ENCODE results near the gene CCDC27. TPM values are rescaled to one million over a fixed set of nuclear protein-coding genes. Genes with fewer than 3 reads are reported as not detected.

The CCDC27 gene
- total and polyA plus RNA-seq, 2 of the 8 experiments (the other 6 are each of a cell fraction or from before 2014, with no cell fraction given): 0.15 TPM; not detected in 1

DNA sequence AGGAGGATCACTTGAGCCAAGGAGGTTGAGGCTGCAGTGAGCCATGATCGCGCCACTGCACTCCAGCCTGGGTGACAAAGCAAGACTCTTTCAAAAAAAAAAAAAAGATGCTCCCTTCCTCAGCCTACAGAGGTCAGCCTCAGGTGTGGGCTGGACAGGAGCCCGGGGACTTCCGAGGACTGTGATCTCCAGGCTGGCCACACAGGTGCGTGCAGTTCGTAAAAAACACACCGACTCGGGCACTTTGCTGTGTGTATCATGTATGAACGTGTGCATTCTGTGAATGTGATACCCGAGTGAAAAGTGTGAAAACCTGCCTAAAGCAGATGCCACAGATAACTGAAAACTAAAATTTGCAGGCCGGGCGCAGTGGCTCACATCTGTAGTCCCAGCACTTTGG, 8.4 kb upstream of the CCDC27 start:
- H3K4me2 ChIP-seq (ENCODE audit: insufficient read depth in 1 of 2, low read depth in 2 of 2, low read length in 2 of 2): no peak overlapping the region; a peak in 1 of 4 replicates
- FAIRE-seq (no peak), DNase-seq (ENCODE audit: low read depth in 1 of 2, low spot score in 2 of 2) (no peak)
- no peak overlapping the region for H2BK20ac ChIP-seq (ENCODE audit: low read length)
- H2BK5ac ChIP-seq (ENCODE audit: low read depth, low read length): no peak overlapping the region
- H3K9me3 ChIP-seq (ENCODE audit: insufficient read depth in 2 of 2, low read depth in 1 of 2, low read length in 1 of 2): no peaks in the 10 kb centered on the region
- H3K4me3 ChIP-seq (ENCODE audit: extremely low read depth in 1 of 4, insufficient read depth in 2 of 4, low read depth in 3 of 4, low read length in 4 of 4): no peak overlapping the region
- H2BK120ac ChIP-seq (replicated peaks; ENCODE audit: low read depth, low read length): no peak overlapping the region
- WGBS, 2 experiments (ENCODE audit: extremely low coverage in 1 of 2, insufficient coverage in 1 of 2, insufficient read length in 1 of 2, insufficient replicate concordance in 2 of 2, low coverage in 1 of 2, low lambda C conversion rate in 2 of 2, missing lambda C conversion rate in 1 of 2): 97% methylated on average over 12 of the region's 12 CpGs; no CpG with 5 or more reads in 1 of the 2 experiments
- ChIA-PET POLR2A (ENCODE audit: partially characterized antibody) (no interaction called here), CTCF (ENCODE audit: partially characterized antibody) (interaction anchor here (0.6 to 3.1 kb wide), 3 partner anchors 19 to 35 kb away, joined by 3 to 8 read pairs (median 6); no protein-coding TSS in a partner anchor)
- no peak overlapping the region for H4K8ac ChIP-seq (ENCODE audit: extremely low read depth, insufficient read depth, low read length)
- no peak overlapping the region for H3K4ac ChIP-seq (replicated peaks; ENCODE audit: insufficient read length, low read depth, low read length)
- H3K27ac ChIP-seq (ENCODE audit: low read depth, low read length): no peak overlapping the region
- H4K91ac ChIP-seq (replicated peaks; ENCODE audit: insufficient read length, low read length): no peak overlapping the region
- H3K9ac ChIP-seq (replicated peaks in 1 of 4; ENCODE audit: extremely low read depth in 1 of 4, low read depth in 3 of 4, low read length in 3 of 4): no peak overlapping the region
- no peak overlapping the region for H3K14ac ChIP-seq (ENCODE audit: insufficient read length)
- H3K18ac ChIP-seq (ENCODE audit: extremely low read depth, low read length): no peak overlapping the region
- H4K5ac ChIP-seq (ENCODE audit: insufficient read length, low read depth, low read length): no peak overlapping the region
- H3K79me2 ChIP-seq (ENCODE audit: control insufficient read depth in 1 of 2, insufficient read depth in 2 of 2, low read length in 2 of 2): peaks cover 0 to 31% of the 10 kb centered on the region in 2 experiments; a peak in 3 of 4 replicates
- H3K23me2 ChIP-seq (ENCODE audit: low read depth, low read length): peaks cover 14% of the 10 kb centered on the region
- peaks cover 8 to 43% of the 10 kb centered on the region in 2 experiments for H4K20me1 ChIP-seq (replicated peaks in 1 of 2; ENCODE audit: control insufficient read depth in 1 of 2, insufficient read depth in 2 of 2, low read length in 2 of 2)
- no peak overlapping the region for H2BK12ac ChIP-seq (ENCODE audit: low read depth, low read length)
- peaks cover 23% of the 10 kb centered on the region for H3K79me1 ChIP-seq (ENCODE audit: low read depth, low read length)
- H3K36me3 ChIP-seq (ENCODE audit: control insufficient read depth in 2 of 4, insufficient read depth in 4 of 4, low read length in 3 of 4): peaks cover 12 to 44% (median 32%) of the 10 kb centered on the region in 4 experiments
- H3K4me1 ChIP-seq (replicated peaks in 1 of 4; ENCODE audit: control insufficient read depth in 3 of 4, insufficient read depth in 4 of 4, low read length in 3 of 4): peaks cover 0 to 16% (median 13%) of the 10 kb centered on the region in 4 experiments; a peak in 6 of 7 replicates
- no peak overlapping the region for H2AFZ ChIP-seq (ENCODE audit: low read length)
- no peaks in the 10 kb centered on the region for H3K27me3 ChIP-seq (replicated peaks in 1 of 4; ENCODE audit: control insufficient read depth in 3 of 4, extremely low read depth in 1 of 4, insufficient read depth in 3 of 4, low read length in 3 of 4)
- H2BK15ac ChIP-seq (ENCODE audit: low read length): no peak overlapping the region
- H2AK5ac ChIP-seq (ENCODE audit: low read depth, low read length): no peak overlapping the region
- no peak overlapping the region for H3K56ac ChIP-seq (replicated peaks; ENCODE audit: insufficient read length, low read depth, low read length)
- H3K23ac ChIP-seq (ENCODE audit: insufficient read length): no peak overlapping the region
- TF ChIP-seq CEBPB (IDR thresholded peaks at IDR 0.05; ENCODE audit: low read depth, low read length) (no peak), HDAC6 (IDR thresholded peaks at IDR 0.05; ENCODE audit: low read depth, low read length) (no peak), SP1 (IDR thresholded peaks at IDR 0.05; ENCODE audit: low read depth, low read length) (no peak), JUND (IDR thresholded peaks at IDR 0.05; ENCODE audit: low read length) (no peak), BCL11A (IDR thresholded peaks at IDR 0.05; ENCODE audit: low read depth in 2 of 2, low read length in 2 of 2) (no peak)

All from H1 (cell line).